VCaP (cell line): ENCODE results near the gene BEND4.

Experiments used
- H3K27ac ChIP-seq: fragments of 450-650 bp; 2 replicates; pipeline ENCODE4 v1.5.1; 2017
- CTCF ChIP-seq: fragments of 450-650 bp; conservative IDR thresholded peaks from 2 replicates; pipeline ENCODE4 v1.5.1; 2017; ENCODE audit warnings: mild to moderate bottlenecking, moderate library complexity

The BEND4 gene

GRCh38 chr4:42133006-42133405, 19.4 kb downstream of the BEND4 start:
- TF ChIP-seq CTCF: no peak
- H3K27ac ChIP-seq: peak overlapping the region; percentile 82

- peak overlapping the region; percentile 82 for H3K27ac ChIP-seq
- TF ChIP-seq CTCF: no peak
These were observed 20.4 kb downstream of the BEND4 start for GRCh38 chr4:42132099-42132498.

- no peak overlapping the region for H3K27ac ChIP-seq
- no peak for TF ChIP-seq CTCF
These were observed 29.3 kb downstream of the BEND4 start for GRCh38 chr4:42123071-42123644.

GRCh38 chr4:42122237-42122636, 30.2 kb downstream of the BEND4 start:
- H3K27ac ChIP-seq: no peak overlapping the region
- TF ChIP-seq CTCF: no peak

GRCh38 chr4:42119886-42120285, 32.6 kb downstream of the BEND4 start:
- no peak overlapping the region for H3K27ac ChIP-seq
- no peak for TF ChIP-seq CTCF

- TF ChIP-seq CTCF: no peak
- no peak overlapping the region for H3K27ac ChIP-seq
These were observed 39.6 kb downstream of the BEND4 start for GRCh38 chr4:42112846-42113245.

GRCh38 chr4:42104521-42104920, 47.9 kb downstream of the BEND4 start:
- no peak overlapping the region for H3K27ac ChIP-seq
- no peak for TF ChIP-seq CTCF
